Activated CD4-positive, alpha-beta T cell treated with anti-CD3 and anti-CD28 coated beads for 36 hours (primary cell): ENCODE measurements around the gene CELSR3. TPM values are rescaled to one million over a fixed set of nuclear protein-coding genes. Genes with fewer than 3 reads are reported as not detected.
A peak's percentile ranks its signal among the peaks of the same experiment; 100 is the strongest.

Experiments used
- ATAC-seq: fragments of 200-7000 bp; cut with Tn5 transposase; one replicate; pipeline ENCODE4 v1.10.0; 2021; ENCODE audit warnings: mild to moderate bottlenecking, moderate library complexity
- CTCF ChIA-PET: fragments of 350-600 bp; sonication (Branson Sonifier 250); formaldehyde crosslinking; loops from one replicate; lab custom pipeline; 2021; ENCODE audit warnings: antibody characterized with exemption; lab: Charles Lee
- POLR2A ChIA-PET: fragments of 350-600 bp; sonication (Branson Sonifier 250); formaldehyde crosslinking; loops from one replicate; lab custom pipeline; 2021; ENCODE audit warnings: antibody characterized with exemption, inconsistent platforms; lab: Charles Lee
- DNase-seq: peaks from one replicate; pipeline ENCODE4 v3.0.0-alpha.2; 2020
- H3K27ac Mint-ChIP-seq: one replicate; pipeline ENCODE4 v1.8.0; 2021; ENCODE audit warnings: mixed read lengths
- H3K27me3 Mint-ChIP-seq: one replicate; pipeline ENCODE4 v1.8.0; 2021; ENCODE audit warnings: mixed read lengths
- H3K36me3 Mint-ChIP-seq: one replicate; pipeline ENCODE4 v1.8.0; 2021; ENCODE audit warnings: low read depth, mixed read lengths
- H3K4me1 Mint-ChIP-seq: one replicate; pipeline ENCODE4 v1.8.0; 2021; ENCODE audit warnings: mixed read lengths
- H3K4me3 Mint-ChIP-seq: one replicate; pipeline ENCODE4 v1.8.0; 2021; ENCODE audit warnings: mild to moderate bottlenecking, moderate library complexity, mixed read lengths
- H3K9me3 Mint-ChIP-seq: one replicate; pipeline ENCODE4 v1.8.0; 2021; ENCODE audit warnings: low read depth, mixed read lengths
- intact Hi-C, 2 experiments: fragments of 100-400 bp; cut with DNase I in 1 of 2; cut with micrococcal nuclease in 1 of 2; formaldehyde crosslinking; loops; one replicate each; pipeline versions ENCODE4 v1.14.2 to v1.15.1; 2022 to 2024; cut with DNase I, micrococcal nuclease
- total RNA-seq, 2 experiments: library from RNA; stranded (reverse); gene quantifications; one replicate each; pipeline ENCODE4 v1.2.3, GENCODE V29; 2021

The CELSR3 gene
- total RNA-seq, 2 experiments from 2014 or later: 7.9 to 8.1 TPM

DNA sequence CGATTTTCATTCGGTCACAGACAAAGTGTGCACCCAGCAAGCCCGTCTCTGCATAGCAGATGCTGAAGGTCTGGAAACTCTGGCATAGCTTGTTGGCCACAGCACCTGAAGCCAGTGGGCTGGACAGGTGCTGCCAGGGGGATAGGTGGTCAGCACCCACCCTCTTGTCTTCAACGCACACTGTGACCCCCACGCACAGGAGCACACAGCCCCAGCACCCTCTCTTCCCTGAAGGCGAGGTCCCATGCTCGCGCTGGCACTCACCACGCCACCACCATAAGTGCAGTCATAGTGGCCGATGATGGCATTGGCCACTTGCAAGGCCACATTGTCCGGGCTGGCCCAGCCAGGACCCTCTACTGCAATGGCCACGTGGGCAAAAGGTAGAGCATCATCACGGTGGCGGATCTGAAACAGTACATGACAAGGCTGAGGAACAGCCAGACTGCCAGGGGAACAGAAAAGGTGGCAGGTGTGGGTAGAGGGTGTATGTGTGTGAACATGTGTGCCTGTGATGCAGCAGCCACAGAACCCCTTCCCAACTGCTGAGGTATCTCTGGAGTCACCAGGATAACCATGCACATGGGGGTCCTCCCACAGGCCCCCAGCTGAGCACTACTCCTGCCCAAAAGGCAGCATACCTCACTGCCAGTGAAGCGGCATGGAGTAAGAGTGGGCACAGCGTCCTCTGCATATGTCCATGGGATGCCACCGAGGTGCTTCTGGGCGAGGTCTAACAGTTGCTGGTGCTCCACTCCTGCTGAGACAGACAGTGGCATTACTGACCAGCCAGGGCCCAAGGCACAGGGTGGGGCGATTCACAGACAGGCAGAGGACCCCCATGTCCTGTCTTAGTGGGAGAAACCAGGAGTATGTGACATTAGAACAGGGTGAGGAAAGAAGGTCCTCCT, 61.7 kb downstream of the CELSR3 start:
- ChIA-PET POLR2A (interaction anchor here (0.5 kb wide), 1 partner anchor 298 kb away, joined by 4 read pairs; the partner anchor contains the start of gene SLC25A20), CTCF (interaction anchor here (1.1 to 1.2 kb wide), 2 partner anchors 10 to 44 kb away, joined by 3 read pairs; partner anchors contain the start of gene PFKFB4)
- intact Hi-C loops: no loop called here
- DNase-seq: no peak
- peaks cover 53% of the 10 kb centered on the region for H3K36me3 Mint-ChIP-seq
- H3K27ac Mint-ChIP-seq: no peak overlapping the region
- no peaks in the 10 kb centered on the region for H3K9me3 Mint-ChIP-seq
- no peaks in the 10 kb centered on the region for H3K4me1 Mint-ChIP-seq
- no peak overlapping the region for H3K4me3 Mint-ChIP-seq
- H3K27me3 Mint-ChIP-seq: peaks cover 2% of the 10 kb centered on the region
- ATAC-seq: no peak

GRCh38 chr3:48599509-48600285, 63.0 kb downstream of the CELSR3 start:
- Mint-ChIP-seq H3K4me1 (no peaks in the 10 kb centered on the region), H3K36me3 (peaks cover 42% of the 10 kb centered on the region), H3K27me3 (peaks cover 5% of the 10 kb centered on the region), H3K27ac (no peak overlapping the region), H3K9me3 (no peaks in the 10 kb centered on the region), H3K4me3 (no peak overlapping the region)
- no peak for DNase-seq
- CTCF ChIA-PET: no interaction called here
- no peak for ATAC-seq
- POLR2A ChIA-PET: no interaction called here
- intact Hi-C loops: no loop called here

GRCh38 chr3:48599077-48599501, 63.6 kb downstream of the CELSR3 start:
- ATAC-seq: no peak
- Mint-ChIP-seq H3K36me3 (peaks cover 36% of the 10 kb centered on the region), H3K27me3 (peaks cover 10% of the 10 kb centered on the region), H3K4me1 (no peaks in the 10 kb centered on the region), H3K9me3 (no peaks in the 10 kb centered on the region), H3K27ac (no peak overlapping the region), H3K4me3 (no peak overlapping the region)
- POLR2A ChIA-PET: interaction anchor here (0.7 to 1.0 kb wide), 2 partner anchors 10 to 159 kb away, joined by 3 read pairs; partner anchors contain the start of genes CCDC51 and UQCRC1
- intact Hi-C loops: no loop called here
- CTCF ChIA-PET: no interaction called here
- DNase-seq: no peak

DNA sequence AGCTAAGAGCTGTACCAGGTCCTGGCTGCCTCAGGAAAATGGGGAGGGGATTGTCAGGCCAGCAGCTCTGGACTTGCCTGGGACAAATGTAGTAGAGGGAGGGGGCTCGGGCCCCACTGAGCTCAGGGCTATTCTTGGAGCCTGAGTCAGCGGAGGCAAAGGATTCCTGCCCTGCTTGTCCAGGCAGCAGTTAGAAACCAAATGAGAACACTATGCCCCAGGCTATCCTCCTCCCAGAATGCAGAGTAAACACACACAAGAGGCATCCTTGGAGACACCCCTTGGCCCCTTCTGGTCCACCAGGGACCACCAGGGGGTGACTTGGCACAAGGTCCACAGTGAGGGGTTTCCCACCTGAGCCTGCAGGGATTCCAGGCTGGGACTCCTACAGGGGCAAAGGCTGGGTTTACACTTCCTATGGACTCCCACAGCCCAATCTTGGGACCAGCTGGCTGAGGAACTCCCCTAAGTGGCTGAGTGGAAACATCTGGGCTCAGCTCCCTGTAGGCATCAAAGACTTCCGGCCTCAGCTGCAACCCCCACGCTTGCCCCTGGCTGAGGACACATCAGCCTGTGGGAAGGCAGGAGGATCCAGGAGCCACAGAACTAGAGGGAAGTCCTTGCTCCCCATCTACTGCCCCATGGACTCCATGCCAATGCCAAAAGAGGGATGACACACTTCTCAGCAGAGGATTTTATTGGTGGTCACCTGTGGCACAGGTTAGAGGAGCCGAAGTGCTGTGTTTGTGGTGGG, 64.2 kb downstream of the CELSR3 start:
- no peaks in the 10 kb centered on the region for H3K9me3 Mint-ChIP-seq
- POLR2A ChIA-PET: interaction anchor here (0.7 to 1.0 kb wide), 2 partner anchors 11 to 159 kb away, joined by 3 read pairs; partner anchors contain the start of genes CCDC51 and UQCRC1
- intact Hi-C loops: no loop called here
- ATAC-seq (no peak), DNase-seq (no peak)
- no peak overlapping the region for H3K4me3 Mint-ChIP-seq
- H3K27me3 Mint-ChIP-seq: peaks cover 10% of the 10 kb centered on the region
- CTCF ChIA-PET: no interaction called here
- no peak overlapping the region for H3K27ac Mint-ChIP-seq
- no peaks in the 10 kb centered on the region for H3K4me1 Mint-ChIP-seq
- H3K36me3 Mint-ChIP-seq: peaks cover 32% of the 10 kb centered on the region

- ChIA-PET CTCF (no interaction called here), POLR2A (interaction anchor here (0.6 kb wide), 1 partner anchor 462 kb away, joined by 3 read pairs; no protein-coding TSS in a partner anchor)
- Mint-ChIP-seq H3K4me1 (no peaks in the 10 kb centered on the region), H3K27me3 (peaks cover 14% of the 10 kb centered on the region), H3K9me3 (no peaks in the 10 kb centered on the region), H3K4me3 (no peak overlapping the region), H3K27ac (no peak overlapping the region), H3K36me3 (peaks cover 23% of the 10 kb centered on the region)
- intact Hi-C loops: no loop called here
- ATAC-seq: no peak
- no peak for DNase-seq
Observed at GRCh38 chr3:48597408-48597800, 65.3 kb downstream of the CELSR3 start.

DNA sequence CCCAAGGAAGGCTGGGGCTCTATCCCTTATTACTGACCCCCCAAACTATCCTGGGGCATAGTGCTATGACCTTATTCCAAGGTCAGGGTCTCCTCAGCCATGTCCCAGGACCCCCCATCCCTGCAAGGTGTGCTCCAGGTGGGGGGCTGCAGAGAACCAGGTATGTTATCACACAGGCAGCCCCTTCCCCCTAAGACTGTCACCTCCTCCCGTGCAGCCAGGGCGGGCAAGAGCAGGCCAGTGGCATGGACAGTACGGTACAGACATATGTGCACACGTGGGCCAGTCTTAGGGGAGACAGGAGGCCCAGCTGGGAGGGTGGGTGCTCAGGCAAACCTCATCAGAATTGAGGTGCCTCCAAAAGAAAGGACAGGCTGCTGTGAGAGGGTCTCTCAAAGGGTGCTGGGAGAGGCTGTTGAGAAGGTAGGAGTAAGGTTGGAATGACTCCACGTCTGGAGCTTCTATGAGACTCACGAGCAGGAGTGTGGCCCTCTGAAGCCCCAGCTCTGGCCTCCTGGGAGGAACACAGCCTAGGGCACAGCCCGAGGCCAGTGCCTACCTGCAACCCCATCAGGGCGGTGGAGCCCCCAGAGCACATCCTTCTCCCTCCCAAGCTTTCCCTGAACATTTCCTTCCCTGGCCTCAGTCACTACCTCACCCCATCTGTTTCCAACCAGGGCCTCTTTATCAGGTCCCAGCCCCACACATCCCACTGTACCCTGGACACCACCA, 65.8 kb downstream of the CELSR3 start:
- no peak for DNase-seq
- no peak overlapping the region for H3K4me3 Mint-ChIP-seq
- peaks cover 14% of the 10 kb centered on the region for H3K27me3 Mint-ChIP-seq
- no peak overlapping the region for H3K27ac Mint-ChIP-seq
- H3K36me3 Mint-ChIP-seq: peaks cover 20% of the 10 kb centered on the region
- ChIA-PET CTCF (no interaction called here), POLR2A (interaction anchor here (0.6 kb wide), 1 partner anchor 462 kb away, joined by 3 read pairs; no protein-coding TSS in a partner anchor)
- no peaks in the 10 kb centered on the region for H3K9me3 Mint-ChIP-seq
- no peaks in the 10 kb centered on the region for H3K4me1 Mint-ChIP-seq
- intact Hi-C loops: no loop called here
- ATAC-seq: no peak

DNA sequence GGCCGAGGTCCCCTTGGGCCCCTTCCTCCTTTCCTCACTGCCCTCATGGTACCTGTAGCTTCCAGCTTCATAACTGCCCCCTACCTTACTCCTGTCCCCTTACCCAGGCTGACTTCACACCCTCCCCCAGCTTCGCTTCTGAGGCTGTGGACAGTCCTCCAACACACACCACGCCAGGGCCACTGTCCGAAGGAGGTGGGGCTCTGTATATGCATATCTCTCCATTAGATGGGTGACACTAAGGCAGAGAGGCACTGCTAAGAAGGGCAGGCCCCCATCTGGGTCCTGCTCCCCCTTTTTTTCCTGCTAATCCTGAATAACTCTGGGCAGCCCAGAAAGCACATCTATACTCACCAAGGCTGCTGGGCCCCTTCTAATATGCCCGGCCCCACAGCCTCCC, 66.5 kb downstream of the CELSR3 start:
- CTCF ChIA-PET: no interaction called here
- ATAC-seq (no peak), DNase-seq (no peak)
- intact Hi-C loops: no loop called here
- Mint-ChIP-seq H3K27me3 (peaks cover 14% of the 10 kb centered on the region), H3K4me1 (no peaks in the 10 kb centered on the region), H3K9me3 (no peaks in the 10 kb centered on the region), H3K36me3 (peaks cover 18% of the 10 kb centered on the region), H3K4me3 (no peak overlapping the region), H3K27ac (no peak overlapping the region)
- POLR2A ChIA-PET: no interaction called here

DNA sequence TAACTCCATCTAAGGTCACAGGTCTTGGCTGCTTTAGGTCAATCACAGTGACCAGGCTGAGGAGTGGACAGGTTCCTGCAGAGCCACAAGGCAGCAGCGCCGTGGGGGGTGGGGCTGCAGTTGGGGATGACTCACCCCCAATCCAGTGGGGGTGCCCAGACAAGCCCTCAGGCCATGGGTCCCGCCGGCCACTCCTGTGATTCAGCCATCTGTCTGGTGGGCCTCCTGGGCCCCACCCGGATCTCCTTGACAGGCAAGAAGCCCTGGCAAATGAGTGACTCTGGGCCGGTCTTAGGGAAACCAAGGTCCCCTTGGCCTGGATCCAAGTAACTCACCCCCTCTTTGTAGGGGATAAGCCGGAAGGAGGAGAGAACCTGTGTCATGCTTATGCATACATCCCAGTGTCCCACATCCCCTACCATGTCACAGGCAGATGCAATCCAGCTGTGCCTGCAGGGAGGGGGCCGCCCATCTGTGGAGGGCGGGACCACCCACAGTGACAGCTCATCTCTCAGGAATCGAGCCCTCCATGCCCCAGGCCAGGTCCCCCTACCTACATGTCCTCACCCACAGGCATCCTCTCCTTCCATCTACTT, 67.1 kb downstream of the CELSR3 start:
- Mint-ChIP-seq H3K9me3 (no peaks in the 10 kb centered on the region), H3K27me3 (peaks cover 18% of the 10 kb centered on the region), H3K4me3 (no peak overlapping the region), H3K4me1 (no peaks in the 10 kb centered on the region), H3K36me3 (peaks cover 15% of the 10 kb centered on the region), H3K27ac (no peak overlapping the region)
- DNase-seq (no peak), ATAC-seq (peak; percentile 6)
- CTCF ChIA-PET: no interaction called here
- POLR2A ChIA-PET: no interaction called here
- intact Hi-C loops: no loop called here

- Mint-ChIP-seq H3K27ac (no peak within 1 kb of the TSS), H3K27me3 (peaks cover 18% of the 10 kb centered on the region), H3K36me3 (peaks cover 12% of the 10 kb centered on the region), H3K9me3 (no peaks in the 10 kb centered on the region), H3K4me1 (no peaks in the 10 kb centered on the region), H3K4me3 (no peak within 1 kb of the TSS)
- DNase-seq (no peak), ATAC-seq (no peak)
- CTCF ChIA-PET: no interaction called here
- POLR2A ChIA-PET: no interaction called here
- intact Hi-C loops: no loop called here
Observed at GRCh38 chr3:48595075-48595525, 67.6 kb downstream of the CELSR3 start, which contains the start of gene COL7A1. COL7A1 (minus strand) TSS chr3:48595329; CDS start chr3:48595159, 170 bp downstream.

DNA sequence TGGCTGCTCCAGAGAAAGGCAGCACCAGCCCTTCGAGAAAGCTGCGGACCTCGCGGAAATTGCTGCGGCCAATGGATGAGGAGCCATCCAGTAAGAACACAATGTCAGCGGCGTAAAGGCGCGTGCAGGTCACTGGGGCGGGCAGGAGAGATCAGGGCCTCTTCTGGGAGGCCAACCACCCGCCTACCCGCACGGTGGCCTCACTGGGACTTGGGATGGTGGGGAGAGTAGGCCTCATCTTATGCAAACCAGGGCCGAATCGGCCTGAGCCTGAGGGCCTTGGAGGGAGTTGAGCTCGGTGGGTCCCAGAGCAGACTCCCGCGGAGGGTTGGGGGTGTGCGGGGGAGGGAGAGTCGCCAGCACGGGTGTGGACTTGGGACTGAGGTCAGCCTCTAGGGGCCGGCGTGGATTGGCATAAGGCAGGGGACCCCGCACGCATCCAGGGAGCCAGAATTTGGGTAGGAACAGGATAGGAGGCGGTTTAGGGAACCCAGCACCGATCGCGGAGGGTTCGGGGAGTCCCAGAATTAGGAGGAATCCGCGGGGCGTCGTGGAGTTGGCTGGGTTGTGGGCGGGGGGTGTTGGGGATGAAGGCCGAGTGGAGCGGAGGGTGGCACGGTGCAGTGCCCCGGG, 68.2 kb downstream of the CELSR3 start:
- no peaks in the 10 kb centered on the region for H3K4me1 Mint-ChIP-seq
- H3K9me3 Mint-ChIP-seq: no peaks in the 10 kb centered on the region
- no peak overlapping the region for H3K27ac Mint-ChIP-seq
- ATAC-seq (no peak), DNase-seq (no peak)
- H3K36me3 Mint-ChIP-seq: peaks cover 8% of the 10 kb centered on the region
- ChIA-PET CTCF (no interaction called here), POLR2A (no interaction called here)
- intact Hi-C loops: no loop called here
- H3K27me3 Mint-ChIP-seq: peaks cover 23% of the 10 kb centered on the region
- H3K4me3 Mint-ChIP-seq: no peak overlapping the region
